HEK293 (cell line): ENCODE data around the gene SMIM5.
A peak's percentile ranks its signal among the peaks of the same experiment; 100 is the strongest.

Experiments
- CTCF ChIA-PET: fragments of 350-600 bp; formaldehyde crosslinking; extraction: SDS; loops from one replicate; lab custom pipeline; 2021; ENCODE audit warnings: antibody characterized with exemption; lab: Yijun Ruan, JAX
- POLR2A ChIA-PET: fragments of 300-600 bp; formaldehyde crosslinking; extraction: SDS; loops from one replicate; lab custom pipeline; 2020; ENCODE audit warnings: antibody characterized with exemption, inconsistent platforms; lab: Yijun Ruan, JAX
- H3K27ac ChIP-seq: fragments of 200-500 bp; sonication (Bioruptor generic); 2 replicates; pipeline ENCODE4 v1.5.1; 2014; ENCODE audit warnings: low read depth, low read length, control low read depth, inconsistent platforms; ENCODE audit errors: extremely low read depth
- H3K36me3 ChIP-seq, 2 experiments: fragments of 200-500 bp in 1 of 2; sonication (Bioruptor generic) in 1 of 2; 1 replicate in 1 of 2; 2 replicates in 1 of 2; pipeline ENCODE4 v1.5.1; 2014 to 2017; ENCODE audit warnings: inconsistent platforms in 2 of 2, low read length in 2 of 2; ENCODE audit not compliant: control insufficient read depth in 2 of 2, insufficient read depth in 1 of 2
- H3K4me1 ChIP-seq: fragments of 200-500 bp; sonication (Bioruptor generic); 2 replicates; pipeline ENCODE4 v1.5.1; 2014; ENCODE audit warnings: mild to moderate bottlenecking, low read length, inconsistent platforms; ENCODE audit not compliant: control insufficient read depth, insufficient read depth
- H3K4me3 ChIP-seq: 2 replicates; pipeline ENCODE4 v1.5.1; 2011; ENCODE audit warnings: low read depth, mild to moderate bottlenecking, control low read depth, low read length, moderate library complexity
- H3K9me3 ChIP-seq: fragments of 200-500 bp; sonication (Bioruptor generic); 2 replicates; pipeline ENCODE4 v1.5.1; 2014; ENCODE audit warnings: low read depth, low read length, inconsistent platforms; ENCODE audit not compliant: control insufficient read depth, insufficient read depth
- CTCF ChIP-seq: fragments of 450-650 bp; formaldehyde crosslinking; IDR thresholded peaks from 2 replicates; pipeline ENCODE4 v1.5.1; 2016; ENCODE audit warnings: missing biosample characterization, missing genetic modification characterization
- GLIS1 ChIP-seq: fragments of 450-650 bp; formaldehyde crosslinking; IDR thresholded peaks from 2 replicates; pipeline ENCODE4 v1.5.1; 2016; ENCODE audit warnings: missing biosample characterization, missing genetic modification characterization
- HOXC10 ChIP-seq: sonication (generic); formaldehyde crosslinking; IDR thresholded peaks from 2 replicates; pipeline ENCODE4 v1.8.1; 2023; ENCODE audit warnings: mild to moderate bottlenecking, missing genetic modification reagents
- KLF1 ChIP-seq: fragments of 450-650 bp; formaldehyde crosslinking; IDR thresholded peaks from 2 replicates; pipeline ENCODE4 v1.5.1; 2016; ENCODE audit warnings: missing biosample characterization, missing genetic modification characterization
- MEIS1 ChIP-seq: sonication (generic); formaldehyde crosslinking; IDR thresholded peaks from 2 replicates; pipeline ENCODE4 v1.8.1; 2022; ENCODE audit warnings: missing genetic modification reagents, mild to moderate bottlenecking, borderline replicate concordance
- PRDM4 ChIP-seq: fragments of 450-650 bp; formaldehyde crosslinking; IDR thresholded peaks from 2 replicates; pipeline ENCODE4 v1.5.1; 2017; ENCODE audit warnings: missing biosample characterization, missing genetic modification characterization
- REST ChIP-seq: fragments of 450-650 bp; formaldehyde crosslinking; IDR thresholded peaks from 2 replicates; pipeline ENCODE4 v1.5.1; 2016; ENCODE audit warnings: missing biosample characterization, missing genetic modification characterization
- SCRT1 ChIP-seq: fragments of 450-650 bp; formaldehyde crosslinking; IDR thresholded peaks from 2 replicates; pipeline ENCODE4 v1.5.1; 2016; ENCODE audit warnings: missing biosample characterization, missing genetic modification characterization, borderline replicate concordance
- SCRT2 ChIP-seq: fragments of 450-650 bp; formaldehyde crosslinking; IDR thresholded peaks from 2 replicates; pipeline ENCODE4 v1.5.1; 2016; ENCODE audit warnings: missing biosample characterization, missing genetic modification characterization
- SETDB1 ChIP-seq: IDR thresholded peaks from one replicate; pipeline ENCODE4 v1.6.1; 2017; ENCODE audit warnings: mild to moderate bottlenecking, low read length, moderate library complexity, mixed read lengths; ENCODE audit not compliant: insufficient read length
- SP2 ChIP-seq: fragments of 450-650 bp; formaldehyde crosslinking; IDR thresholded peaks from 2 replicates; pipeline ENCODE4 v1.5.1; 2016; ENCODE audit warnings: missing biosample characterization, missing genetic modification characterization
- ZBTB7A ChIP-seq: fragments of 450-650 bp; formaldehyde crosslinking; IDR thresholded peaks from 2 replicates; pipeline ENCODE4 v1.5.1; 2016; ENCODE audit warnings: low read depth, missing biosample characterization, missing genetic modification characterization
- ZNF114 ChIP-seq: fragments of 450-650 bp; formaldehyde crosslinking; IDR thresholded peaks from 2 replicates; pipeline ENCODE4 v1.5.0; 2017; ENCODE audit warnings: missing biosample characterization, missing genetic modification characterization
- ZNF140 ChIP-seq: fragments of 450-650 bp; formaldehyde crosslinking; IDR thresholded peaks from 2 replicates; pipeline ENCODE4 v1.5.1; 2016; ENCODE audit warnings: missing biosample characterization, missing genetic modification characterization
- ZNF169 ChIP-seq: fragments of 450-650 bp; formaldehyde crosslinking; IDR thresholded peaks from 2 replicates; pipeline ENCODE4 v1.5.1; 2016; ENCODE audit warnings: missing biosample characterization, missing genetic modification characterization
- ZNF184 ChIP-seq: fragments of 450-650 bp; IDR thresholded peaks from 2 replicates; pipeline ENCODE4 v1.5.1; 2018; ENCODE audit warnings: missing biosample characterization, mild to moderate bottlenecking, missing genetic modification characterization
- ZNF2 ChIP-seq: fragments of 450-650 bp; formaldehyde crosslinking; IDR thresholded peaks from 2 replicates; pipeline ENCODE4 v1.5.1; 2016; ENCODE audit warnings: missing biosample characterization, missing genetic modification characterization
- ZNF302 ChIP-seq: fragments of 450-650 bp; formaldehyde crosslinking; IDR thresholded peaks from 2 replicates; pipeline ENCODE4 v1.5.1; 2016; ENCODE audit warnings: missing biosample characterization, missing genetic modification characterization, low read depth
- ZNF341 ChIP-seq: fragments of 450-650 bp; formaldehyde crosslinking; IDR thresholded peaks from 2 replicates; pipeline ENCODE4; 2016; ENCODE audit warnings: low read depth, missing biosample characterization, missing genetic modification characterization
- ZNF544 ChIP-seq: fragments of 450-650 bp; formaldehyde crosslinking; IDR thresholded peaks from 2 replicates; pipeline ENCODE4 v1.5.0; 2017; ENCODE audit warnings: missing biosample characterization, missing genetic modification characterization
- ZNF621 ChIP-seq: fragments of 450-650 bp; formaldehyde crosslinking; IDR thresholded peaks from 2 replicates; pipeline ENCODE4 v1.5.1; 2017; ENCODE audit warnings: missing biosample characterization, missing genetic modification characterization
- ZNF658 ChIP-seq: fragments of 450-650 bp; formaldehyde crosslinking; IDR thresholded peaks from 2 replicates; pipeline ENCODE4; 2016; ENCODE audit warnings: missing biosample characterization, missing genetic modification characterization
- ZNF660 ChIP-seq: fragments of 450-650 bp; IDR thresholded peaks from 2 replicates; pipeline ENCODE4 v1.5.1; 2018; ENCODE audit warnings: missing biosample characterization, mild to moderate bottlenecking, missing genetic modification characterization
- ZNF701 ChIP-seq: fragments of 450-650 bp; formaldehyde crosslinking; IDR thresholded peaks from 2 replicates; pipeline ENCODE4 v1.5.1; 2016; ENCODE audit warnings: missing biosample characterization, missing genetic modification characterization
- ZNF768 ChIP-seq: fragments of 450-650 bp; formaldehyde crosslinking; IDR thresholded peaks from 2 replicates; pipeline ENCODE4 v1.5.1; 2018; ENCODE audit warnings: missing biosample characterization, mild to moderate bottlenecking, missing genetic modification characterization
- ZNF792 ChIP-seq: fragments of 450-650 bp; formaldehyde crosslinking; IDR thresholded peaks from 2 replicates; pipeline ENCODE4 v1.5.1; 2016; ENCODE audit warnings: missing biosample characterization, missing genetic modification characterization
- ZSCAN16 ChIP-seq: fragments of 450-650 bp; formaldehyde crosslinking; IDR thresholded peaks from 2 replicates; pipeline ENCODE4 v1.5.1; 2016; ENCODE audit warnings: missing biosample characterization, missing genetic modification characterization
- TF ChIP-seq, protein P1 (sequence below): fragments of 450-650 bp; formaldehyde crosslinking; IDR thresholded peaks from 2 replicates; pipeline ENCODE4 v1.5.1; 2016; ENCODE audit warnings: missing biosample characterization, missing genetic modification characterization
- TF ChIP-seq, protein P2 (sequence below): fragments of 450-650 bp; formaldehyde crosslinking; IDR thresholded peaks from 2 replicates; pipeline ENCODE4; 2016; ENCODE audit warnings: missing biosample characterization, missing genetic modification characterization

The SMIM5 gene

GRCh38 chr17:75666959-75667790 lies 33.9 kb downstream of the SMIM5 start, which contains the start of the genes RECQL5 and SAP30BP:
TSS of gene RECQL5 (minus strand) at chr17:75667154. CDS start at chr17:75666557, 597 bp downstream.
TSS of gene SAP30BP (plus strand) at chr17:75667338. CDS start at chr17:75667373, 35 bp downstream.
- Histone ChIP-seq H3K36me3 (peaks cover 49 to 65% of the 10 kb centered on the region in 2 experiments), H3K4me1 (peaks cover 10% of the 10 kb centered on the region; the same call in 1 of the 2 replicates), H3K9me3 (no peaks in the 10 kb centered on the region), H3K27ac (0 out of 2 replicates have a peak within 1 kb of the TSS, but pooled peaks have one; percentile 42), H3K4me3 (peak within 1 kb of the TSS; percentile 95)
- ChIA-PET CTCF (interaction anchor here (0.7 to 4.6 kb wide), 7 partner anchors 15 to 179 kb away, joined by 3 to 48 read pairs (median 4); partner anchors contain the start of gene SMIM5), POLR2A (interaction anchor here (0.5 to 3.3 kb wide), 10 partner anchors 9 to 941 kb away, joined by 3 to 11 read pairs (median 5); partner anchors contain the start of genes GRB2 and SMIM5)
- TF ChIP-seq ZNF169: no peak
- TF ChIP-seq SP2 (tag by site-specific recombination): peak; percentile 94
- TF ChIP-seq ZNF768 (tag by site-specific recombination): no peak
- TF ChIP-seq MEIS1: no peak
- no peak for TF ChIP-seq ZNF302 (tag by site-specific recombination)
- TF ChIP-seq, protein P1, sequence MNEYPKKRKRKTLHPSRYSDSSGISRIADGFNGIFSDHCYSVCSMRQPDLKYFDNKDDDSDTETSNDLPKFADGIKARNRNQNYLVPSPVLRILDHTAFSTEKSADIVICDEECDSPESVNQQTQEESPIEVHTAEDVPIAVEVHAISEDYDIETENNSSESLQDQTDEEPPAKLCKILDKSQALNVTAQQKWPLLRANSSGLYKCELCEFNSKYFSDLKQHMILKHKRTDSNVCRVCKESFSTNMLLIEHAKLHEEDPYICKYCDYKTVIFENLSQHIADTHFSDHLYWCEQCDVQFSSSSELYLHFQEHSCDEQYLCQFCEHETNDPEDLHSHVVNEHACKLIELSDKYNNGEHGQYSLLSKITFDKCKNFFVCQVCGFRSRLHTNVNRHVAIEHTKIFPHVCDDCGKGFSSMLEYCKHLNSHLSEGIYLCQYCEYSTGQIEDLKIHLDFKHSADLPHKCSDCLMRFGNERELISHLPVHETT: no peak
- no peak for TF ChIP-seq ZNF792 (tag by site-specific recombination)
- TF ChIP-seq GLIS1 (tag by site-specific recombination): peak; percentile 52; the same call in 1 of the 2 replicates
- TF ChIP-seq PRDM4 (tag by site-specific recombination): no peak
- no peak for TF ChIP-seq ZNF114 (tag by site-specific recombination)
- TF ChIP-seq ZBTB7A (tag by site-specific recombination): no peak
- TF ChIP-seq SCRT2: no peak
- no peak for TF ChIP-seq ZNF140 (tag by site-specific recombination)
- no peak for TF ChIP-seq SETDB1
- TF ChIP-seq ZNF544 (tag by site-specific recombination): no peak
- no peak for TF ChIP-seq ZNF341
- no peak for TF ChIP-seq ZNF701
- no peak for TF ChIP-seq SCRT1 (tag by site-specific recombination)
- no peak for TF ChIP-seq ZNF621 (tag by site-specific recombination)
- TF ChIP-seq ZNF660 (tag by site-specific recombination): no peak; the same call in 1 of the 2 replicates
- TF ChIP-seq ZNF184: no peak
- TF ChIP-seq CTCF: no peak
- peak; percentile 67 for TF ChIP-seq KLF1 (tag by site-specific recombination)
- no peak for TF ChIP-seq ZNF658
- TF ChIP-seq HOXC10 (CRISPR knock-in tag): no peak
- TF ChIP-seq ZNF2 (tag by site-specific recombination): no peak
- TF ChIP-seq, protein P2, sequence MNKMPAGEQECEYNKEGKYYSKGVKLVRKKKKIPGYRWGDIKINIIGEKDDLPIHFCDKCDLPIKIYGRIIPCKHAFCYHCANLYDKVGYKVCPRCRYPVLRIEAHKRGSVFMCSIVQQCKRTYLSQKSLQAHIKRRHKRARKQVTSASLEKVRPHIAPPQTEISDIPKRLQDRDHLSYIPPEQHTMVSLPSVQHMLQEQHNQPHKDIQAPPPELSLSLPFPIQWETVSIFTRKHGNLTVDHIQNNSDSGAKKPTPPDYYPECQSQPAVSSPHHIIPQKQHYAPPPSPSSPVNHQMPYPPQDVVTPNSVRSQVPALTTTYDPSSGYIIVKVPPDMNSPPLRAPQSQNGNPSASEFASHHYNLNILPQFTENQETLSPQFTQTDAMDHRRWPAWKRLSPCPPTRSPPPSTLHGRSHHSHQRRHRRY (tag by site-specific recombination): no peak
- no peak for TF ChIP-seq ZSCAN16 (tag by site-specific recombination)
- no peak for TF ChIP-seq REST (tag by site-specific recombination)
